Stimulated activated CD4-positive, alpha-beta T cell treated with anti-CD3 and anti-CD28 coated beads, Interleukin-4, amount 100 ng/mL, for 24 hours (primary cell): Measurements from ENCODE around the gene TTC33.
"Not testable (repeated sequence)": the region's sequence is repeated elsewhere in the genome, so short reads cannot be mapped to it uniquely, and the experiment has no call there.

Experiments used
- DNase-seq: peaks from one replicate; pipeline ENCODE4 v3.0.0-alpha.2; 2020

Gene TTC33

DNA sequence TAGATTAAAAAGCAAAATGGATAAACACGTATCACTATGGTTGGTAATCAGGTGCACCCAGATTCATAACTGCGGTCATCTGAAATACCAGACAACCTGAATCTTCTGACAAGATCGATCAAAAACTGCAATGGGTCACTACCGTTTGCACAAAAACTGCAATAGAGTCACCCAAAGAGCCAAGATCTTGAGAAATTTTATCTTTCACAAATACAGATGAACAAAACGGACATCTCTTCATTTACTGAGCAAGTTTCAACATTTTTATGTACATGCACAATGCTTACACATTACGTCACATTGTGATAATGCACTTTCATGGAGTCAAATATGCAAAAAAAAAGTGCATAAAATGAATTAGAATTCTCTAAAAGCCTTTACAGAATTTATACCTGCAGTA is 23.8 kb upstream of the TTC33 start:
- DNase-seq, result no peak

GRCh38 chr5:40778133-40778532 is 22.4 kb upstream of the TTC33 start:
- DNase-seq, result no peak

DNA sequence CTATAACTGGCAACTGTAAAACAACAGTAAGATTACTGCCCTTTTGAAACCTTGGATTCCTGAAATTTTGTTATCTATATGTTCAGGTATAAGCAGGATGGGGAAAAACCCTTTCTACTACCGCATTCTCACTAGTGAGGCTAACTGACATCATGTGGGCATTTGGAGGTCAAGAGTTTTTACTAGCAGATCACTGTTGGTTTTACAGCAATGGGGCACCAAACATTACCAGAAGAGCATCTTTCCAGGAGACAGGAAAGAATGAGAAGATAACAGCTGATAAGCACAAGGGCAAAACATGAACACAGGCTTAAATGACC is 20.9 kb upstream of the TTC33 start:
- DNase-seq, result no peak

DNA sequence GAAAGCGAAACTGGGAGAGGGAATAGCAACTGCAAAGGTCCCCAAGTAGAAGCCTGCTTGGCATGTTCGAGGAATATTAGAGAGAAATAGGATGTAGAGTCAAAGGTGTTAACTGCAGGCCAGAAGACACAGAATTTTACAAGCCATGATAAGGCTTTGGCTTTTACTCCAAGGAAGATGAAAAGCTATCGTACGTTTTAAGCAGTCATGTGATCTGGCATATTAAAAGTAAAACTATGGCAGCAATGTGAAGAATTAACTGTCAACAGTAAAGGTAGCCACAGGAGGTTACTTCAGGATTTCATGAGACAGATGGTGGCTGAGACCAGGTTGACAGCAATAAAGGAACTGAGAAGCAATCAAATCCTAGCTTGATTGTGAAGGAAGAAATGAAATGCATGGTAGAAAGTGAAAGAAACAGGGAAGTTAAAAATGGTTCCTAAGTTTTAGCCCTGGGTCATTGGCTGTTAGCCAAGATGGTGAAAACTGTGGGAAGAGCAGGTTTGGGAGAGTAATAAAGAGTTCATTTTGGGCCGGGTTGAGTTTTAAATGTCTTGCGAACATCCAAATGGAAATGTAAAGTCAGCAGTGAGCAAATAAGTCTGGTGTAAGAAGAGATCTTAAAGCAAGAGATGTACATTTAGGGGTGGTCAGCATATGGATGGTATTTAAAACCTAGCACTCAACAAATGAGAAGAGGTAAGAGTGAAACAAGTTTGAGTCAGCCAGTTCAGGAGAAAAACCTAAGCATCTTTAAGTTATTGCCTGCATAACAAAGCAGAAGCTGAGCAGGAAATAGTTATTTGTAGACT is 20.3 kb upstream of the TTC33 start:
- no peak for DNase-seq

GRCh38 chr5:40775085-40775845 is 19.5 kb upstream of the TTC33 start:
- no peak for DNase-seq

DNA sequence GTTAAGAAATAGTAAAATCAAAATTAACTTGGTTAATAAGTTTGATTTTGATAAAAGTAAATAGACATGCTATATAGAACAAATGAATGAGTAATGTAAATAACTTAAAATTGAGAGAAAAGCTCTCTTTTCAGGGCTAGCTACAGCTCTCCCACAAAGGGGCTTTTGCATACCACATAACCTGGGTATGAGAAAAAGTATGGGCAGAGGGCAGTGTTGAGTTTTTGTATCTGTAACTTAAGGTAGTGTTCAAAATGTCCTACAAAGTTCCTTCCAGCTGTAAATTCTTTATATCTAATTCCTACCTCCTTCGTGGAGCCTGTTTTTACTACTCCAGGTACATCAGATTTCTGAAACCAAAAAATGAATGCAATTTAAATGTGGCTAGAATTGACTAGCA is 18.9 kb upstream of the TTC33 start:
- no peak for DNase-seq

GRCh38 chr5:40770764-40771163 is 15.0 kb upstream of the TTC33 start:
- DNase-seq, result no peak

- DNase-seq, result no peak
These were observed 6.9 kb upstream of the TTC33 start for GRCh38 chr5:40762705-40763104.

GRCh38 chr5:40757400-40757799 is 1.6 kb upstream of the TTC33 start:
- DNase-seq, result no peak

- DNase-seq, result peak; percentile 75
These were observed 711 bp downstream of the TTC33 start for GRCh38 chr5:40755093-40755406.

DNA sequence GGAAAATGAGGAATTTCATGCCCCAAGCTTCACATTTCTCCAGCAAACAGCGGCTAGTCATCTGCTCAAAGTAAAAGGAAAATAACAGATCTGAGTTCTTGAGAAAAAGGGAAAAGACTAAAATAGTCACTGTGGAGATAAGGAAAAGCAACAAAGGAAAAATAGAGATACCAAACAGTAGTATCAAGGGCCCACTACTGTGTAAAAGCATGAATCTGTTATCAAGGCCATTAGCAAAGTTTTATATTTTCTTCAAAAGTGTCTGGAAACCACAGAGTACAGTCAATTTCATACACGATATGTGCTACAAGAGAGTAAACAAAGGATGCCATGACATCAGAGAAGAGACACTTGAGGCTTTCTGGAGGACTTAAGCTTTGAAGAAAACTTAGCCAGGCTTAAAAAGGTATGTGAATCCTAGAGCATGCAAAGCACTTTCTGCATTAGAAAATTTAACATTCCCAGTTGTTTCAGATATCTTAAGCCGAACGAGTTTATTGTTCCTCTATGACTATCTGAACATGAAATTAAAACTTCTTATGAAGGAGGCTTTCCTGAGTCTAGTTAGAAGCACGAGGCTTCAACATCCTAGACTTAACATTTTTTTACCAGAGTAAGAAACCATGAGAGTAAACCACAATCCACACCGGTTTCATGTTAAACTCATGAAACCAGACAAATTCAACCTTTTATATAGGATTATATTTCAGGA is 1.2 kb downstream of the TTC33 start:
- DNase-seq, result no peak

DNA sequence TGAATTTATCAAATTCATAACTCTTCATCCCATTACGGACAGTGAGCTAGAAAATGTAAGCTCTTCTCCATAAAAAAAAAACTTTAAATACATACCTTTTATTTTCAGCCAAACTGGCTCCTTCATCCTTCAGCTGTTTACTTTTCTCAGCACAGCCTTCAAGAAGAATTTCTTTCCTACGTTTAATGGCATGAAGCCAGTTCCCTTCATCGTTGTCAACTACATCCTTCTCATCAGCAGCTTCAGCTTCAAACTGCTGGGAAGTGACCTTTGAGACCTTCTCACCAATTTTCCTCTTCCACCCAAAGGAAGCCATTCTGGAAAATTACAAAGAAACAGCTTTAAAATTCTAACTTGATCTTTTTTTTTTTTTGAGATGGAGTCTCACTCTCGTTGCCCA is 9.1 kb downstream of the TTC33 start:
- DNase-seq, result no peak

GRCh38 chr5:40743771-40744170 is 12.0 kb downstream of the TTC33 start:
- DNase-seq, result no peak

DNA sequence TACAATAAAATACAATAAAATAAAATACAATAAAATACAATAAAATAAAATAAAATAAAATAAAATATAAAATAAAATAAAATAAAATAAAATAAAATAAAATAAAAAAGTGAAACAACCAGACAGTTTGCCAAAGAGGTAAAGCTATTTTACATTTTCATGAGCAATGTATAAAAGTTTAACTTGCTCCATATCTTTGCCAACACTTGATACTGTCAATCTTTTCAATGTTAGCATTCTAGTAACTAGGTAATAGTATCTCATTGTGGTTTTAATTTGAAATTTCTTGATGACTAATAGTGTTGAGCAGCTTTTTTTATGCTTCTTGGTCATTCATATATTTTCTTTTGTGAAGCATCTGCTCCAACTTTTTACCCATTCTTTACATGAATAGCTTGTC is 17.3 kb downstream of the TTC33 start:
- no peak for DNase-seq

- no peak for DNase-seq
These were observed 19.5 kb downstream of the TTC33 start for GRCh38 chr5:40736103-40736875.

DNA sequence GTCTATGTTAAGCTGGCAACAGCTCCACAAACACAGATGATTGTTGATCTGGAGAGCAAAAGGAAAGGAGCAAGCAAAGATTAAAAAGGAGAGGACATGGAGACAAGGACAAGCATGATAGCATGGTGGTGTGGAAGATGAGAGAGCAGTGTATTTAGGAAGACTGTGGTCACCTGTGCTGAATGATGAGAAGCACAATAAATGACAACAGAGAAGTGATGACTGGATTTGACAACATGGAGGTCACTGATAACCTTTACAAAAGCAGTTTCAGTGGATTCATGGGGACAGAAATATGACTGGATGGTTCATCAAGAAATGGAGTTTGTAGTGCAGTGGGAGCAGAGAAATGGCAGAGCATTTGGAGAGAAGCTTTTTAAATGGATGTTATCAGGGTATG is 20.2 kb downstream of the TTC33 start:
- DNase-seq, result no peak

- no peak for DNase-seq
These were observed 20.8 kb downstream of the TTC33 start for GRCh38 chr5:40734986-40735385.

DNA sequence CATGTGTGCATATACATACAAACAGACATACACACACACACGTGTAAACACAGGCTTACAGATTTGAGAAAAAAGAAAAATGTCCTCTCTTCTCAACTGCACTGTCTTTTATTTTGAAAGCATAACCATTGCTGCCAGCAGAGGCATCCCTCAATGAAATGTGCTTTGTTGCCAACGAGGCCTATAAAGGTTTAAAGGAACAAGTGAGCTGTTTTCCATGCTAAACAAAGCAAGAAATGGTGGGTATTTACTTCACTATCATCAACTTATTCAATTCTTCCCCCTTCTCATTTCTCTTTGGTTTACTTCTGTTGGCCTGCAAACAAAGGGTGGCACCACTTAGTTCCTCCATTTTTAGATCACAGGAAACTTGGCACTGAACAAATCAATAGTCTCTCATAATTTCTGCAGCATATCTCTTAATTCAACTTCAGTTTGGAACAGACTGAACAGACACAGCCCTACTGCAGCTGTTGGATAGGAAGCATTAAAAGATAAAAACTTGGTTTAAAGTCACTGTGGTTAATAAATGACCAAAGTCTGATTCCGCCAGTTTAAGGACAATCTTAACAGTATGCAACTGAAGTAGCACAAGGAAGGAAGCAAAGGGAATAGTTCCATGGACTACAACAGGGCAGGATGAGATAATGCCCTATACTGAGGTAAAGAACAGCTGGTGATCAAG is 21.7 kb downstream of the TTC33 start:
- DNase-seq, result no peak

GRCh38 chr5:40733434-40733833 is 22.3 kb downstream of the TTC33 start:
- DNase-seq, result no peak

DNA sequence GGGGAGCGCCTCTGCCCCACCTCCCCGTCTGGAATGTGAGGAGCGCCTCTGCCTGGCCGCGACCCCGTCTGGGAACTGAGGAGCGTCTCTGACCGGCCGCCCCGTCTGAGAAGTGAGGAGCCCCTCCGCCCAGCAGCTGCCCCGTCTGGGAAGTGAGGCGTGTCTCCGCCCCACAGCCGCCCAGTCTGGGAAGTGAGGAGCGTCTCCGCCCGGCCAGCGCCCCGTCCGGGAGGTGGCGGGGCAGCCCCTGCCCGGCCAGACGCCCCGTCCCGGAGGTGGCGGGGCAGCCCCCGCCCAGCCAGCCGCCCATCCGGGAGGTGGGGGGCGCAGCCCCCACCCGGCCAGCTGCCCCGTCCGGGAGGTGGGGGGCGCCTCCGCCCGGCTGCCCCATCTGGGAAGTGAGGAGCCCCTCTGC is 33.3 kb downstream of the TTC33 start:
- DNase-seq, result not testable (repeated sequence)

DNA sequence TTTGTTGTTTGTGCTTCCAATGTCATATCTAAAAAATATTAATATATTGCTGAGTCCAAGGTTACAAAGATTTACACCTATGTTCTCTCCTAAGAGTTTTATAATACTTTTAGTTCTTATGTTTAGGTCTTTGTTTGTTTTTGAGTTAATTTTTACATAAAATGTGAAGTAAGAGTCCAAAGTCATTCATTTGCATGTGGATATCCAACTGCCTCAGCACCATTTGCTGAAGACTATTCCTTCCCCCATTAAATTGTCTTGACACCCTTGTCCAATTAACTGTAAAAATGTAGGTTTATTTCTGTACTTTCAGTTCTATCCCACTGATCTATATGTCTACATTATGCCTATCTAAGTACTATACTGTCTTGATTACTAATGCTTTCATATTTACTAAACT is 35.7 kb downstream of the TTC33 start:
- DNase-seq, result no peak

DNA sequence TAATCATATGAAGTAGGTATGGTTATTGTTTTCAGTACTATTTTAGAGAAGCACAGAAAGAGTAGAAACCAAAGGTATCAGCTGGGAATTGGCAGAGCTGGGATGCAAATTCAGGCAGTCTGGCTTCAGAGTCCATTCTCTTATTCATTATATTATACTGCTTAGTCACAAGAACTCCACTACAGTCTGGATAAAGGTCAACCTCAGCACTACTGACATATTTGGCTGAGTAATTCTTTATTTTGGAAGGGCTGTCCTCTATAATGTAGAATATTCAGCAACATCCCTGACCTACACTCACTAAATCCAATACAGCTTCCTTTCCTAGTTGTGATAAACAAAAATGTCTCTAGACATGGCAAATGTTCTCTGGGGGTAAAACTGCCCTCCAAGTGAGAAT is 38.5 kb downstream of the TTC33 start:
- DNase-seq, result no peak

DNA sequence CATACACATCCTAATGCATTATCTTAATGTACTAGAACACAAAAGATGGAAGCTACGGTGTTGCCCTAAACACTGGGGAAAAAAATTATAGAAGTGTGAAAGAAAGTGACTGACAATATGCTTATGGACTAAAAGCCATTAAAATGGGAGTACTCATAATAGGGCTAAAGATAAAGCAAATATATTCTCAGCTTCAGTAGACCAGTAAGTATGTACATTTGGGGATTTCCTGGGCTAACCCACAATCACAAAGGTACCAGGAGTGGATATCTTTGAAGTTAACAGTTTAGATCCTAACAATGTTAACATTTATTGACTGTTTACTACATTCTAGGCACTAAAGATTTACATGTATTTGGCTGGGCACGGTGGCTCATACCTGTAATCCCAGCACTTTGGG is 39.2 kb downstream of the TTC33 start:
- DNase-seq, result no peak
